ENCODE measurements around the gene IRX6. TPM values are rescaled to one million over a fixed set of nuclear protein-coding genes. Genes with fewer than 3 reads are reported as not detected.

Gene IRX6
- total RNA-seq, 1 experiment from 2014 or later = not detected

- no TSS peak for BruUV-seq (replicated peaks)
- intact Hi-C loops (cut with micrococcal nuclease; ENCODE audit: unreplicated experiment) = no loop called here
- TF ChIP-seq EZH2 (IDR thresholded peaks at IDR 0.05; ENCODE audit: low read depth) (no peak), CTCF (conservative IDR thresholded peaks at IDR 0.05) (no peak)
- Histone ChIP-seq H2AFZ (no peak overlapping the region), H4K20me1 (ENCODE audit: insufficient read depth) (no peaks in the 10 kb centered on the region), H3K4me3 (no peak overlapping the region), H3K27me3 (ENCODE audit: insufficient read depth, low read depth) (no peaks in the 10 kb centered on the region), H3K4me1 (replicated peaks; ENCODE audit: insufficient read depth) (no peaks in the 10 kb centered on the region), H3K79me2 (ENCODE audit: low read depth) (no peaks in the 10 kb centered on the region), H3K9me2 (ENCODE audit: insufficient read depth) (no peaks in the 10 kb centered on the region), H3K9me3 (ENCODE audit: insufficient read depth, low read depth) (0 out of 2 replicates have a peak, but pooled peaks cover 3% of the 10 kb centered on the region), H3K36me3 (ENCODE audit: low read depth) (no peaks in the 10 kb centered on the region), H3F3A (ENCODE audit: insufficient read depth, low read depth) (no peaks in the 10 kb centered on the region), H3K27ac (no peak overlapping the region), H3K4me2 (no peak overlapping the region)
- no peak for DNase-seq
- ChIA-PET POLR2A (ENCODE audit: unreplicated experiment) (no interaction called here), CTCF (no interaction called here)
Measured at GRCh38 chr16:55350984-55351383, 27.0 kb downstream of the IRX6 start.

- CTCF ChIA-PET = no interaction called here
Measured at GRCh38 chr16:55351936-55352335, 27.9 kb downstream of the IRX6 start.

GRCh38 chr16:55357241-55357640 lies 33.2 kb downstream of the IRX6 start:
- BruUV-seq (replicated peaks) = no TSS peak
- ChIA-PET CTCF (no interaction called here), POLR2A (ENCODE audit: unreplicated experiment) (no interaction called here)
- DNase-seq = no peak
- TF ChIP-seq CTCF (conservative IDR thresholded peaks at IDR 0.05) (no peak), EZH2 (IDR thresholded peaks at IDR 0.05; ENCODE audit: low read depth) (no peak)
- Histone ChIP-seq H3K36me3 (ENCODE audit: low read depth) (no peaks in the 10 kb centered on the region), H3K27ac (no peak overlapping the region), H3K4me2 (no peak overlapping the region), H3F3A (ENCODE audit: insufficient read depth, low read depth) (no peaks in the 10 kb centered on the region), H3K4me3 (no peak overlapping the region), H2AFZ (no peak overlapping the region), H3K9me3 (ENCODE audit: insufficient read depth, low read depth) (0 out of 2 replicates have a peak, but pooled peaks cover 3% of the 10 kb centered on the region), H3K9me2 (ENCODE audit: insufficient read depth) (no peaks in the 10 kb centered on the region), H3K27me3 (ENCODE audit: insufficient read depth, low read depth) (no peaks in the 10 kb centered on the region), H4K20me1 (ENCODE audit: insufficient read depth) (no peaks in the 10 kb centered on the region), H3K79me2 (ENCODE audit: low read depth) (no peaks in the 10 kb centered on the region), H3K4me1 (replicated peaks; ENCODE audit: insufficient read depth) (no peaks in the 10 kb centered on the region)
- intact Hi-C loops (cut with micrococcal nuclease; ENCODE audit: unreplicated experiment) = no loop called here

More at GRCh38 chr16:55351936-55352335, 27.9 kb downstream of the IRX6 start:
- H3K4me1 ChIP-seq (replicated peaks; ENCODE audit: insufficient read depth) = no peaks in the 10 kb centered on the region
- H3K27me3 ChIP-seq (ENCODE audit: insufficient read depth, low read depth) = no peaks in the 10 kb centered on the region
- no peaks in the 10 kb centered on the region for H3K9me2 ChIP-seq (ENCODE audit: insufficient read depth)
- no TSS peak for BruUV-seq (replicated peaks)
- H3K4me3 ChIP-seq = no peak overlapping the region
- 0 out of 2 replicates have a peak, but pooled peaks cover 3% of the 10 kb centered on the region for H3K9me3 ChIP-seq (ENCODE audit: insufficient read depth, low read depth)
- no peak for DNase-seq
- H3K27ac ChIP-seq = no peak overlapping the region
- intact Hi-C loops (cut with micrococcal nuclease; ENCODE audit: unreplicated experiment) = no loop called here
- no peaks in the 10 kb centered on the region for H4K20me1 ChIP-seq (ENCODE audit: insufficient read depth)
- POLR2A ChIA-PET (ENCODE audit: unreplicated experiment) = no interaction called here
- no peaks in the 10 kb centered on the region for H3F3A ChIP-seq (ENCODE audit: insufficient read depth, low read depth)
- H3K36me3 ChIP-seq (ENCODE audit: low read depth) = no peaks in the 10 kb centered on the region
- TF ChIP-seq CTCF (conservative IDR thresholded peaks at IDR 0.05) = no peak
- no peak for TF ChIP-seq EZH2 (IDR thresholded peaks at IDR 0.05; ENCODE audit: low read depth)
- H3K4me2 ChIP-seq = no peak overlapping the region
- no peak overlapping the region for H2AFZ ChIP-seq
- H3K79me2 ChIP-seq (ENCODE audit: low read depth) = no peaks in the 10 kb centered on the region

Data from PC-9 (cell line).